Measurements from ENCODE around the gene HES4.
"Not testable (repeated sequence)": the region's sequence is repeated elsewhere in the genome, so short reads cannot be mapped to it uniquely, and the experiment has no call there.

Gene HES4

DNA sequence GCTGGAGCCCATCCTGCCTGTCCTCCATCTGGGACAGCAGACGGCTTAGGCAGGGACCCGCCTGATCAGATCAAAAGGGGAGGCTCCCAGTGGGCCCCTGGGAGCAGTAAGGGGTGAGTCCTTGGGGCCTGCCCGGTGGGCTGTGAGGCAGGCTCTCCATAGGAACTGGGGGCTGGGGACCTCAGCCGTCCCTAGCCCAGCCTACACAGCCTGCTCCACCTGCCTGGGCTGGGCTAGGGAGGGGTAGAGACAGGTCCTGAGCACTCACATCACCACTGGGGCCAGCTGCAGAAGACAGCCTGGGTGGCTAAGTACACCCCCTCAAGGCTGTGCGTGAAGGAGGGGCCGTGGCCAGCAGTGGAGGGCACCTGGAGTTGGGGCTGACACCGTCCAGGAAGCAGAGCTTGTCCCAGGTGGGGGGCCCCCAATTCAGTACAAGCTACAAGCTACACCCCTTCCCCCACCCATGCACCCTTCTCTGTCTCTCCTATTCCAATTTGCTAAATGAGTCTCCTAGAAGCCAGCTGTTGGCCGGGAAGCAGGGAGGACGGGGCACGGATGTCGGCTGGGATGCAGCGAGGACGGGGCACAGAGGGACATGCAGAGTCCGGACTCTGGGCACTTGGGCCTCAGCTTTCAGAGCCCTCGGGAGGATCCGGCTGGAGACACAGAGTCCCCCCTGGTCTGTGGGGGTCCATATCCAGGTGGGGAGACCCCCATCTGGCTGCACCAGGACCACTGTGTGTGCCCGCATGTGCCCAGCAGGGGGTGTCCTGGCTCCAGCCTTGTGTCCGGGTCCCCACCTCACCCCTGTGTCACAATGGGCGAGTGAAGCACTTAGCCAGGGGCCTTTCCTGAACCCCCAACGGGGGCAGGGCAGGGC is 15.1 kb upstream of the HES4 start:
- H2AFZ ChIP-seq (ENCODE audit: low read length) = no peak overlapping the region
- H3K4me2 ChIP-seq (ENCODE audit: low read depth, low read length, poor library complexity, severe bottlenecking) = peak overlapping the region; percentile 92
- H3K79me2 ChIP-seq (ENCODE audit: insufficient read depth, low read length) = peaks cover 5% of the 10 kb centered on the region
- H3K9ac ChIP-seq (ENCODE audit: low read depth, low read length, poor library complexity, severe bottlenecking) = peak overlapping the region; percentile 80
- TF ChIP-seq EZH2phosphoT487 (IDR thresholded peaks at IDR 0.05; ENCODE audit: borderline replicate concordance) = no peak
- TF ChIP-seq, protein P1, sequence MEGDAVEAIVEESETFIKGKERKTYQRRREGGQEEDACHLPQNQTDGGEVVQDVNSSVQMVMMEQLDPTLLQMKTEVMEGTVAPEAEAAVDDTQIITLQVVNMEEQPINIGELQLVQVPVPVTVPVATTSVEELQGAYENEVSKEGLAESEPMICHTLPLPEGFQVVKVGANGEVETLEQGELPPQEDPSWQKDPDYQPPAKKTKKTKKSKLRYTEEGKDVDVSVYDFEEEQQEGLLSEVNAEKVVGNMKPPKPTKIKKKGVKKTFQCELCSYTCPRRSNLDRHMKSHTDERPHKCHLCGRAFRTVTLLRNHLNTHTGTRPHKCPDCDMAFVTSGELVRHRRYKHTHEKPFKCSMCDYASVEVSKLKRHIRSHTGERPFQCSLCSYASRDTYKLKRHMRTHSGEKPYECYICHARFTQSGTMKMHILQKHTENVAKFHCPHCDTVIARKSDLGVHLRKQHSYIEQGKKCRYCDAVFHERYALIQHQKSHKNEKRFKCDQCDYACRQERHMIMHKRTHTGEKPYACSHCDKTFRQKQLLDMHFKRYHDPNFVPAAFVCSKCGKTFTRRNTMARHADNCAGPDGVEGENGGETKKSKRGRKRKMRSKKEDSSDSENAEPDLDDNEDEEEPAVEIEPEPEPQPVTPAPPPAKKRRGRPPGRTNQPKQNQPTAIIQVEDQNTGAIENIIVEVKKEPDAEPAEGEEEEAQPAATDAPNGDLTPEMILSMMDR (conservative IDR thresholded peaks at IDR 0.05; ENCODE audit: low read length) = peak; percentile 64
- H3K4me3 ChIP-seq (ENCODE audit: low read length, poor library complexity, severe bottlenecking) = peak overlapping the region; percentile 77
- H3K9me2 ChIP-seq (replicated peaks; ENCODE audit: low read depth, low read length) = no peaks in the 10 kb centered on the region
- H3K9me3 ChIP-seq (ENCODE audit: insufficient read depth, low read depth, low read length) = no peaks in the 10 kb centered on the region
- no peaks in the 10 kb centered on the region for H3K36me3 ChIP-seq (ENCODE audit: insufficient read depth, low read length)
- no peaks in the 10 kb centered on the region for H3K27me3 ChIP-seq (ENCODE audit: insufficient read depth, low read length, poor library complexity, severe bottlenecking)
- H3K4me1 ChIP-seq (ENCODE audit: insufficient read depth, low read length, poor library complexity, severe bottlenecking) = peaks cover 27% of the 10 kb centered on the region
- no peaks in the 10 kb centered on the region for H4K20me1 ChIP-seq (ENCODE audit: insufficient read depth, low read length, poor library complexity, severe bottlenecking)
- H3F3A ChIP-seq (ENCODE audit: low read depth) = no peaks in the 10 kb centered on the region

GRCh38 chr1:1013922-1014648 is 14.2 kb upstream of the HES4 start:
- no peak for TF ChIP-seq EZH2phosphoT487 (IDR thresholded peaks at IDR 0.05; ENCODE audit: borderline replicate concordance)
- TF ChIP-seq, protein P1 (conservative IDR thresholded peaks at IDR 0.05; ENCODE audit: low read length) = no peak
- H3K4me1 ChIP-seq (ENCODE audit: insufficient read depth, low read length, poor library complexity, severe bottlenecking) = peaks cover 27% of the 10 kb centered on the region
- peak overlapping the region; percentile 80 for H3K9ac ChIP-seq (ENCODE audit: low read depth, low read length, poor library complexity, severe bottlenecking)
- peak overlapping the region; percentile 27; the same call in 1 of the 2 replicates for H2AFZ ChIP-seq (ENCODE audit: low read length)
- no peaks in the 10 kb centered on the region for H3K9me2 ChIP-seq (replicated peaks; ENCODE audit: low read depth, low read length)
- H3K79me2 ChIP-seq (ENCODE audit: insufficient read depth, low read length) = peaks cover 5% of the 10 kb centered on the region
- no peaks in the 10 kb centered on the region for H3F3A ChIP-seq (ENCODE audit: low read depth)
- H3K27me3 ChIP-seq (ENCODE audit: insufficient read depth, low read length, poor library complexity, severe bottlenecking) = no peaks in the 10 kb centered on the region
- H3K36me3 ChIP-seq (ENCODE audit: insufficient read depth, low read length) = no peaks in the 10 kb centered on the region
- H3K4me3 ChIP-seq (ENCODE audit: low read length, poor library complexity, severe bottlenecking) = peak overlapping the region; percentile 77
- no peaks in the 10 kb centered on the region for H4K20me1 ChIP-seq (ENCODE audit: insufficient read depth, low read length, poor library complexity, severe bottlenecking)
- peak overlapping the region; percentile 92 for H3K4me2 ChIP-seq (ENCODE audit: low read depth, low read length, poor library complexity, severe bottlenecking)
- no peaks in the 10 kb centered on the region for H3K9me3 ChIP-seq (ENCODE audit: insufficient read depth, low read depth, low read length)

- peak within 1 kb of the TSS; percentile 72 for H2AFZ ChIP-seq (ENCODE audit: low read length)
- peak within 1 kb of the TSS; percentile 92 for H3K4me2 ChIP-seq (ENCODE audit: low read depth, low read length, poor library complexity, severe bottlenecking)
- no peaks in the 10 kb centered on the region for H3K9me2 ChIP-seq (replicated peaks; ENCODE audit: low read depth, low read length)
- peaks cover 27% of the 10 kb centered on the region for H3K4me1 ChIP-seq (ENCODE audit: insufficient read depth, low read length, poor library complexity, severe bottlenecking)
- H3K9me3 ChIP-seq (ENCODE audit: insufficient read depth, low read depth, low read length) = no peaks in the 10 kb centered on the region
- H3K4me3 ChIP-seq (ENCODE audit: low read length, poor library complexity, severe bottlenecking) = peak within 1 kb of the TSS; percentile 77
- no peaks in the 10 kb centered on the region for H3K36me3 ChIP-seq (ENCODE audit: insufficient read depth, low read length)
- no peaks in the 10 kb centered on the region for H4K20me1 ChIP-seq (ENCODE audit: insufficient read depth, low read length, poor library complexity, severe bottlenecking)
- peak within 1 kb of the TSS; percentile 80 for H3K9ac ChIP-seq (ENCODE audit: low read depth, low read length, poor library complexity, severe bottlenecking)
- no peaks in the 10 kb centered on the region for H3F3A ChIP-seq (ENCODE audit: low read depth)
- H3K79me2 ChIP-seq (ENCODE audit: insufficient read depth, low read length) = peaks cover 5% of the 10 kb centered on the region
- TF ChIP-seq, protein P1 (conservative IDR thresholded peaks at IDR 0.05; ENCODE audit: low read length) = no peak
- TF ChIP-seq EZH2phosphoT487 (IDR thresholded peaks at IDR 0.05; ENCODE audit: borderline replicate concordance) = no peak
- no peaks in the 10 kb centered on the region for H3K27me3 ChIP-seq (ENCODE audit: insufficient read depth, low read length, poor library complexity, severe bottlenecking)
Measured at GRCh38 chr1:1013105-1013921, 13.4 kb upstream of the HES4 start, which contains the start of gene ISG15. ISG15 (plus strand) TSS chr1:1013497; CDS start chr1:1013574, 77 bp downstream.

GRCh38 chr1:1012736-1013104 is 12.8 kb upstream of the HES4 start:
- Histone ChIP-seq H2AFZ (ENCODE audit: low read length) (peak overlapping the region; percentile 72), H3K9ac (ENCODE audit: low read depth, low read length, poor library complexity, severe bottlenecking) (peak overlapping the region; percentile 80), H3K4me2 (ENCODE audit: low read depth, low read length, poor library complexity, severe bottlenecking) (peak overlapping the region; percentile 92), H3K4me1 (ENCODE audit: insufficient read depth, low read length, poor library complexity, severe bottlenecking) (peaks cover 27% of the 10 kb centered on the region), H3K4me3 (ENCODE audit: low read length, poor library complexity, severe bottlenecking) (peak overlapping the region; percentile 77)
- H3K79me2 ChIP-seq (ENCODE audit: insufficient read depth, low read length); H3K9me3 ChIP-seq (ENCODE audit: insufficient read depth, low read depth, low read length); H3K27me3 ChIP-seq (ENCODE audit: insufficient read depth, low read length, poor library complexity, severe bottlenecking); H4K20me1 ChIP-seq (ENCODE audit: insufficient read depth, low read length, poor library complexity, severe bottlenecking); H3K9me2 ChIP-seq (replicated peaks; ENCODE audit: low read depth, low read length); H3K36me3 ChIP-seq (ENCODE audit: insufficient read depth, low read length); H3F3A ChIP-seq (ENCODE audit: low read depth): not testable (repeated sequence)
